ENCODE measurements around the gene ABCA8.
"Not testable (repeated sequence)": the region's sequence is repeated elsewhere in the genome, so short reads cannot be mapped to it uniquely, and the experiment has no call there.

Gene ABCA8

GRCh38 chr17:68957944-68958343, 2.8 kb upstream of the ABCA8 start:
- no peak for DNase-seq (ENCODE audit: extremely low spot score)
- TF ChIP-seq TARDBP (IDR thresholded peaks at IDR 0.05) (no peak), ELF4 (IDR thresholded peaks at IDR 0.05) (no peak), ZNF384 (IDR thresholded peaks at IDR 0.05) (no peak), FOXK2 (IDR thresholded peaks at IDR 0.05) (no peak), FOXA1 (IDR thresholded peaks at IDR 0.05) (no peak)
- POLR2A ChIA-PET: no interaction called here

GRCh38 chr17:68954146-68954896, 871 bp downstream of the ABCA8 start:
- POLR2A ChIA-PET: no interaction called here
- no peak for DNase-seq (ENCODE audit: extremely low spot score)
- CTCF ChIA-PET: interaction anchor here (1.8 kb wide), 1 partner anchor 182 kb away, joined by 4 read pairs; no protein-coding TSS in a partner anchor
- TF ChIP-seq FOXM1 (IDR thresholded peaks at IDR 0.05; ENCODE audit: borderline replicate concordance) (no peak), ELF4 (IDR thresholded peaks at IDR 0.05) (no peak), FOXA1 (IDR thresholded peaks at IDR 0.05) (no peak), CTBP1 (IDR thresholded peaks at IDR 0.05; ENCODE audit: borderline replicate concordance) (no peak), ARNT (IDR thresholded peaks at IDR 0.05) (no peak), BHLHE40 (IDR thresholded peaks at IDR 0.05; ENCODE audit: borderline replicate concordance) (no peak), HDGF (IDR thresholded peaks at IDR 0.05; ENCODE audit: borderline replicate concordance) (no peak), TARDBP (IDR thresholded peaks at IDR 0.05) (no peak), LEF1 (IDR thresholded peaks at IDR 0.05; ENCODE audit: borderline replicate concordance) (no peak), FOXK2 (IDR thresholded peaks at IDR 0.05) (no peak), SUZ12 (IDR thresholded peaks at IDR 0.05) (no peak), SP1 (IDR thresholded peaks at IDR 0.05) (no peak), L3MBTL2 (conservative IDR thresholded peaks at IDR 0.05) (no peak), NFRKB (IDR thresholded peaks at IDR 0.05) (no peak), ZNF384 (IDR thresholded peaks at IDR 0.05) (no peak)
- TF ChIP-seq, protein P1, sequence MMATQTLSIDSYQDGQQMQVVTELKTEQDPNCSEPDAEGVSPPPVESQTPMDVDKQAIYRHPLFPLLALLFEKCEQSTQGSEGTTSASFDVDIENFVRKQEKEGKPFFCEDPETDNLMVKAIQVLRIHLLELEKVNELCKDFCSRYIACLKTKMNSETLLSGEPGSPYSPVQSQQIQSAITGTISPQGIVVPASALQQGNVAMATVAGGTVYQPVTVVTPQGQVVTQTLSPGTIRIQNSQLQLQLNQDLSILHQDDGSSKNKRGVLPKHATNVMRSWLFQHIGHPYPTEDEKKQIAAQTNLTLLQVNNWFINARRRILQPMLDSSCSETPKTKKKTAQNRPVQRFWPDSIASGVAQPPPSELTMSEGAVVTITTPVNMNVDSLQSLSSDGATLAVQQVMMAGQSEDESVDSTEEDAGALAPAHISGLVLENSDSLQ (IDR thresholded peaks at IDR 0.05): no peak

More at GRCh38 chr17:68957944-68958343, 2.8 kb upstream of the ABCA8 start:
- CTCF ChIA-PET: no interaction called here

DNA sequence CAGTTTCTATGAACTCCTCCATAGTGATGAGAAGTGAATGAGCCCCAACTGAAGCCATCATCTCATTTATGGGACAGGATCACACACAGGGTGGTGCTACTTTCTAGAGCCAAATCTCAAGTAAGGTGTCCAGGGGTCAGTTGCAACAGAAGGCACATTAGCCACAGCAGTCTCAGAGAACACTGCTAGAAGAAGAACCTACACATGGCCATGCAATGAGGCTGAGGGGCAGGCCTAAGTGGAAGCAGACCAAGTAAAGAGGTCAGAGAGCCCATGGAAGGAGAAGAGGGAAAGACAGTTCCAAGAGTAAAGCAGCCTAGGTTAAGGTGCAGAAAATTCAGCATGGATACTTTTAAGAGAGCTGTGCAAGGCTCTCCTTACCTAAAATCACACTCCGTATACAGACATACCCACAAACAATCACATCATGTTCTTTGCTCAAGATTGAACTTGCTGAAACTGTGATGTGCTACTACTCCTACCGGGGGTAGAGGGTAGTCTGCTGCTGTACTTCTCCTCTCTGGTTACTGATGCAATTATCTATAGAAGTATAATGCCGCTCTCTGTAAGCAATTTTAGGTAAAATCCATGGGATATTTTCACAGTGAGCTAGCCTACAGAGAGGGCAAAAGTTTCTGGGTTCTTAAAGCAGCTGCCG, 1.7 kb downstream of the ABCA8 start:
- ChIA-PET POLR2A (no interaction called here), CTCF (interaction anchor here (1.8 kb wide), 1 partner anchor 182 kb away, joined by 4 read pairs; no protein-coding TSS in a partner anchor)
- TF ChIP-seq ARNT (IDR thresholded peaks at IDR 0.05): no peak
- TF ChIP-seq HDGF (IDR thresholded peaks at IDR 0.05; ENCODE audit: borderline replicate concordance): no peak
- no peak for TF ChIP-seq BHLHE40 (IDR thresholded peaks at IDR 0.05; ENCODE audit: borderline replicate concordance)
- no peak for TF ChIP-seq ELF4 (IDR thresholded peaks at IDR 0.05)
- TF ChIP-seq FOXA1 (IDR thresholded peaks at IDR 0.05): no peak
- no peak for TF ChIP-seq ZNF384 (IDR thresholded peaks at IDR 0.05)
- TF ChIP-seq L3MBTL2 (conservative IDR thresholded peaks at IDR 0.05): no peak
- TF ChIP-seq SUZ12 (IDR thresholded peaks at IDR 0.05): no peak
- TF ChIP-seq FOXK2 (IDR thresholded peaks at IDR 0.05): no peak
- TF ChIP-seq, protein P1 (IDR thresholded peaks at IDR 0.05): no peak
- no peak for TF ChIP-seq LEF1 (IDR thresholded peaks at IDR 0.05; ENCODE audit: borderline replicate concordance)
- no peak for TF ChIP-seq TARDBP (IDR thresholded peaks at IDR 0.05)
- no peak for TF ChIP-seq CTBP1 (IDR thresholded peaks at IDR 0.05; ENCODE audit: borderline replicate concordance)
- no peak for DNase-seq (ENCODE audit: extremely low spot score)

DNA sequence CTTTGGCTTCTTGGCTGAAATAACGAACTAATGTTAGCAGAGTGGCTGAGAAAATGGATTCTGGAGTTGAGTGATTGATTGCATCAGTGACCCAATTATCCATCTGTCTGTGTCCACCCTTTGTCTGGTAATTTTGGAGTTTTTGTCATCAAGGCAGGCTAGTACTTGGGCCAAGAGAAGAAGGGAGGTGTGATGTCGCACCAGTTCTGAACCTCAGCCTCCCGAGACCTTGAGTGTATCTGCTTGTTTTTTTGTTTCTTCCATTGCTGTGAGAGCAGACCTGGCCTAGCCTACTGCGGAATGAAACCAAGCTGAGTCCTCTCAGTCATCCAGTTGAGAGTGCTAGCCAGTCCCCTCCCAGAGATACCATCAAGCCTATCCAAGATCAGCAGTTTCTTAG, 4.5 kb downstream of the ABCA8 start:
- CTCF ChIA-PET: no interaction called here
- no peak for TF ChIP-seq SUZ12 (IDR thresholded peaks at IDR 0.05)
- no peak for TF ChIP-seq LEF1 (IDR thresholded peaks at IDR 0.05; ENCODE audit: borderline replicate concordance)
- TF ChIP-seq HDGF (IDR thresholded peaks at IDR 0.05; ENCODE audit: borderline replicate concordance): no peak
- TF ChIP-seq TARDBP (IDR thresholded peaks at IDR 0.05): no peak
- no peak for TF ChIP-seq SP1 (IDR thresholded peaks at IDR 0.05)
- no peak for TF ChIP-seq FOXM1 (IDR thresholded peaks at IDR 0.05; ENCODE audit: borderline replicate concordance)
- TF ChIP-seq, protein P1 (IDR thresholded peaks at IDR 0.05): no peak
- TF ChIP-seq NFRKB (IDR thresholded peaks at IDR 0.05): no peak
- TF ChIP-seq L3MBTL2 (conservative IDR thresholded peaks at IDR 0.05): no peak
- no peak for TF ChIP-seq ARNT (IDR thresholded peaks at IDR 0.05)
- no peak for TF ChIP-seq CTBP1 (IDR thresholded peaks at IDR 0.05; ENCODE audit: borderline replicate concordance)
- no peak for TF ChIP-seq ELF4 (IDR thresholded peaks at IDR 0.05)
- TF ChIP-seq FOXA1 (IDR thresholded peaks at IDR 0.05): no peak
- TF ChIP-seq ZNF384 (IDR thresholded peaks at IDR 0.05): no peak
- no peak for TF ChIP-seq BHLHE40 (IDR thresholded peaks at IDR 0.05; ENCODE audit: borderline replicate concordance)
- no peak for TF ChIP-seq FOXK2 (IDR thresholded peaks at IDR 0.05)
- DNase-seq (ENCODE audit: extremely low spot score): no peak
- POLR2A ChIA-PET: no interaction called here

DNA sequence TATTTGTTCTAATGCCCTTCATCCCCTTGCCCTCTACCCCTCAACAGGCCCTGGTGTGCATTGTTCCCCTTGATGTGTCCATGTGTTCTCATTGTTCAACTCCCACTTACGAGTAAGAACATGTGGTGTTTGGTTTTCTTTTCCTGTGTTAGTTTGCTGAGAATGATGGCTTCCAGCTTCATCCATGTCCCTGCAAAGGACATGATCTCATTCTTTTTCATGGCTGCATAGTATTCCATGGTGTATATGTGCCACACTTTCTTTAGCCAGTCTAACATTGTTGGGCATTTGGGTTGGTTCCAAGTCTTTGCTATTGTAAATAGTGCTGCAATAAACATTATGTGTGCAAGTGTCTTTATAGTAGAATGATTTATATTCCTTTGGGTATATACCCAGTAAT, 7.3 kb downstream of the ABCA8 start:
- DNase-seq (ENCODE audit: extremely low spot score); CTCF ChIA-PET; POLR2A ChIA-PET: not testable (repeated sequence)

- TF ChIP-seq FOXM1 (IDR thresholded peaks at IDR 0.05; ENCODE audit: borderline replicate concordance) (no peak), NFRKB (IDR thresholded peaks at IDR 0.05) (no peak), SP1 (IDR thresholded peaks at IDR 0.05) (no peak), ELF4 (IDR thresholded peaks at IDR 0.05) (no peak), BHLHE40 (IDR thresholded peaks at IDR 0.05; ENCODE audit: borderline replicate concordance) (no peak), SUZ12 (IDR thresholded peaks at IDR 0.05) (no peak), LEF1 (IDR thresholded peaks at IDR 0.05; ENCODE audit: borderline replicate concordance) (no peak), L3MBTL2 (conservative IDR thresholded peaks at IDR 0.05) (no peak), FOXK2 (IDR thresholded peaks at IDR 0.05) (no peak), TARDBP (IDR thresholded peaks at IDR 0.05) (no peak), CTBP1 (IDR thresholded peaks at IDR 0.05; ENCODE audit: borderline replicate concordance) (no peak), ZNF384 (IDR thresholded peaks at IDR 0.05) (no peak)
- TF ChIP-seq, protein P1 (IDR thresholded peaks at IDR 0.05): no peak
- DNase-seq (ENCODE audit: extremely low spot score): no peak
- ChIA-PET CTCF (no interaction called here), POLR2A (no interaction called here)
Observed at GRCh38 chr17:68944435-68945035, 10.7 kb downstream of the ABCA8 start.

GRCh38 chr17:68943812-68944182, 11.4 kb downstream of the ABCA8 start:
- DNase-seq (ENCODE audit: extremely low spot score); CTCF ChIA-PET; POLR2A ChIA-PET: not testable (repeated sequence)

Data from HEK293T (cell line).